ENCODE results near the gene PHEX.

GRCh38 chrX:22041907-22042530 is 9.9 kb downstream of the PHEX start:
- TF ChIP-seq CTCF (IDR thresholded peaks at IDR 0.05; ENCODE audit: insufficient read depth, low read length, poor library complexity, severe bottlenecking) (no peak), EZH2phosphoT487 (conservative IDR thresholded peaks at IDR 0.05; ENCODE audit: low read length) (no peak)
